Muscle of leg (tissue), 11 donors: Measurements from ENCODE around the gene SEC31A. TPM values are rescaled to one million over a fixed set of nuclear protein-coding genes. Genes with fewer than 3 reads are reported as not detected.
A peak's percentile ranks its signal among the peaks of the same experiment; 100 is the strongest.
"Not testable (repeated sequence)": the region's sequence is repeated elsewhere in the genome, so short reads cannot be mapped to it uniquely, and the experiment has no call there.

Source experiments
- DNase-seq: peaks from one replicate; pipeline ENCODE4 v3.0.0; 2013
- H3K27ac ChIP-seq: one replicate; pipeline ENCODE4 v1.5.1; 2013; ENCODE audit warnings: mild to moderate bottlenecking, low read length, control low read depth
- H3K27me3 ChIP-seq: one replicate; pipeline ENCODE4 v1.6.1; 2013; ENCODE audit warnings: low read length; ENCODE audit not compliant: control insufficient read depth, insufficient read depth
- H3K36me3 ChIP-seq: one replicate; pipeline ENCODE4 v1.6.1; 2013; ENCODE audit warnings: low read length; ENCODE audit not compliant: control insufficient read depth, insufficient read depth
- H3K4me1 ChIP-seq: one replicate; pipeline ENCODE4 v1.6.1; 2013; ENCODE audit warnings: low read length; ENCODE audit not compliant: control insufficient read depth, insufficient read depth
- H3K4me3 ChIP-seq: one replicate; pipeline ENCODE4 v1.5.1; 2013; ENCODE audit warnings: low read length, control low read depth
- H3K9me3 ChIP-seq: replicated peaks from 2 replicates; pipeline ENCODE4 v1.6.1; 2013; ENCODE audit warnings: low read depth, low read length; ENCODE audit not compliant: control insufficient read depth
- WGBS: methylation state at CpG from one replicate; pipeline ENCODE4 v1.1.5; 2013; ENCODE audit warnings: missing lambda C conversion rate; ENCODE audit not compliant: insufficient coverage; 5-methylcytosine and 5-hydroxymethylcytosine counted together
- polyA plus RNA-seq, 8 donors: library from polyadenylated mRNA; unstranded; fragments of 120-200 nt; gene quantifications; one replicate each; pipeline versions ENCODE4 v1.2.1 to v1.2.3, GENCODE V29; 2013; ENCODE audit warnings: inconsistent platforms in 1 of 8, low replicate concordance in 1 of 8; ENCODE audit not compliant: insufficient read length in 8 of 8, insufficient read depth in 1 of 8
- total RNA-seq: library from RNA; stranded (reverse); fragments of 120-200 nt; gene quantifications from one replicate; pipeline ENCODE4 v1.2.4, GENCODE V29; 2013

Gene SEC31A
- total and polyA plus RNA-seq, 9 donors: 158 to 213 (median 171) TPM

- H3K4me1 ChIP-seq: no peaks in the 10 kb centered on the region
- no peak for DNase-seq
- no peak overlapping the region for H3K4me3 ChIP-seq
- H3K27ac ChIP-seq: no peak overlapping the region
- H3K36me3 ChIP-seq: peaks cover 53% of the 10 kb centered on the region
- H3K27me3 ChIP-seq: no peaks in the 10 kb centered on the region
- no CpG with 5 or more reads among the region's 8 CpGs for WGBS
- H3K9me3 ChIP-seq: no peaks in the 10 kb centered on the region
Measured at GRCh38 chr4:82866706-82867385, 24.1 kb downstream of the SEC31A start.

GRCh38 chr4:82866033-82866432, 24.9 kb downstream of the SEC31A start:
- H3K27ac ChIP-seq, H3K9me3 ChIP-seq, DNase-seq, H3K4me3 ChIP-seq, H3K4me1 ChIP-seq, H3K27me3 ChIP-seq: not testable (repeated sequence)
- WGBS: 100% methylated on average over 1 of the region's 6 CpGs
- peaks cover 49% of the 10 kb centered on the region for H3K36me3 ChIP-seq

- DNase-seq: peak; percentile 46
- Histone ChIP-seq H3K27ac (no peak overlapping the region), H3K27me3 (no peaks in the 10 kb centered on the region), H3K36me3 (peaks cover 46% of the 10 kb centered on the region), H3K4me3 (no peak overlapping the region), H3K9me3 (no peaks in the 10 kb centered on the region), H3K4me1 (no peaks in the 10 kb centered on the region)
- no CpG with 5 or more reads among the region's 1 CpG for WGBS
Measured at GRCh38 chr4:82865592-82865991, 25.4 kb downstream of the SEC31A start.

GRCh38 chr4:82864336-82864979, 26.5 kb downstream of the SEC31A start:
- WGBS: 100% methylated on average over 2 of the region's 6 CpGs
- Histone ChIP-seq H3K36me3 (peaks cover 44% of the 10 kb centered on the region), H3K4me3 (no peak overlapping the region), H3K4me1 (no peaks in the 10 kb centered on the region), H3K9me3 (no peaks in the 10 kb centered on the region), H3K27me3 (no peaks in the 10 kb centered on the region), H3K27ac (no peak overlapping the region)
- no peak for DNase-seq

- no peaks in the 10 kb centered on the region for H3K9me3 ChIP-seq
- no peaks in the 10 kb centered on the region for H3K4me1 ChIP-seq
- H3K27ac ChIP-seq: no peak overlapping the region
- H3K4me3 ChIP-seq: no peak overlapping the region
- H3K27me3 ChIP-seq: no peaks in the 10 kb centered on the region
- DNase-seq: no peak
- peaks cover 35% of the 10 kb centered on the region for H3K36me3 ChIP-seq
Measured at GRCh38 chr4:82861529-82861928, 29.4 kb downstream of the SEC31A start.

DNA sequence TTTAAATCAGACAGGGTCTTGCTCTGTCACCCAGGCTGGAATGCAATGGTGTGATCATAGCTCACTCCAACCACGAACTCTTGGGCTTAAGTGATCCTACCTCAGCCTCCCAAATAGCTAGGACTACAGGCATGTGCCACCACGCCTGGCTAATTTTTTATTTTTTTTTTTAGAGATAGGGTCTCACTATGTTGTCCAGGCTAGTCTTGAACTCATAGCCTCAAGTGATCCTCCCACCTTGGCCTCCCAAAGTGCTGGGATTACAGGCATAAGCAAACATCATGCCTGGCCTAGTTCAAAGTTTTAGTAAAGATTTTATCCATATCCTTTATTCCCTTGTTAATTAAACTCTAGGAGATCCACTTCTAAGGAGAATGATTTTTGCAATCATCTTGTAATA, 30.5 kb downstream of the SEC31A start:
- H3K4me3 ChIP-seq, H3K27ac ChIP-seq, H3K9me3 ChIP-seq, H3K4me1 ChIP-seq, H3K27me3 ChIP-seq, DNase-seq: not testable (repeated sequence)
- H3K36me3 ChIP-seq: peaks cover 33% of the 10 kb centered on the region
- WGBS: no CpG with 5 or more reads among the region's 2 CpGs

DNA sequence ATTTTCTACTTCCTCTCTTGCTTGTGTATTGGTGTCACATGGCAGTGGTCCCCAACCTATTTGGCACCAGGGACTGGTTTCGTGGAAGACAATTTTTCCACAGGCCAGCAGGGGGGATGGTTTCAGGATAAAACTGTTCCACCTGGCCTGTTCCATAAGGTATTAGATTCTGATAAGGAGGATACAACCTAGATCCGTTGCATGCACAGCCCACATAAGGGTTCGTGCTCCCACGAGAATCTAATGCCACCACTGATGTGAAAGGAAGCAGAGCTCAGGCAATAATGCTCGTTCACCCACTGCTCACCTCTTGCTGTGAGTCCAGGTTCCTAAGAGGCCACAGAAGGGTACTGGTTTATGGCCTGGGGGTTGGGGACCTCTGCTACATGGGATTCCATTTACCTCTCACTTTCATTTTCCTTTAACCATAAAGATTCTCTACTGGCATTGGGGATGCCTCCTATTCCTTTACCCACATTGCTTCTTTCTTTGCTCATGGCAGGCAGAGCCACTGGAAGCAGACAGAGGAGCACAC, 38.1 kb downstream of the SEC31A start:
- Histone ChIP-seq H3K9me3 (no peaks in the 10 kb centered on the region), H3K4me1 (no peaks in the 10 kb centered on the region), H3K36me3 (peaks cover 48% of the 10 kb centered on the region), H3K27ac (no peak overlapping the region), H3K4me3 (no peak overlapping the region), H3K27me3 (no peaks in the 10 kb centered on the region)
- 52% methylated on average over 3 of the region's 5 CpGs for WGBS
- no peak for DNase-seq

DNA sequence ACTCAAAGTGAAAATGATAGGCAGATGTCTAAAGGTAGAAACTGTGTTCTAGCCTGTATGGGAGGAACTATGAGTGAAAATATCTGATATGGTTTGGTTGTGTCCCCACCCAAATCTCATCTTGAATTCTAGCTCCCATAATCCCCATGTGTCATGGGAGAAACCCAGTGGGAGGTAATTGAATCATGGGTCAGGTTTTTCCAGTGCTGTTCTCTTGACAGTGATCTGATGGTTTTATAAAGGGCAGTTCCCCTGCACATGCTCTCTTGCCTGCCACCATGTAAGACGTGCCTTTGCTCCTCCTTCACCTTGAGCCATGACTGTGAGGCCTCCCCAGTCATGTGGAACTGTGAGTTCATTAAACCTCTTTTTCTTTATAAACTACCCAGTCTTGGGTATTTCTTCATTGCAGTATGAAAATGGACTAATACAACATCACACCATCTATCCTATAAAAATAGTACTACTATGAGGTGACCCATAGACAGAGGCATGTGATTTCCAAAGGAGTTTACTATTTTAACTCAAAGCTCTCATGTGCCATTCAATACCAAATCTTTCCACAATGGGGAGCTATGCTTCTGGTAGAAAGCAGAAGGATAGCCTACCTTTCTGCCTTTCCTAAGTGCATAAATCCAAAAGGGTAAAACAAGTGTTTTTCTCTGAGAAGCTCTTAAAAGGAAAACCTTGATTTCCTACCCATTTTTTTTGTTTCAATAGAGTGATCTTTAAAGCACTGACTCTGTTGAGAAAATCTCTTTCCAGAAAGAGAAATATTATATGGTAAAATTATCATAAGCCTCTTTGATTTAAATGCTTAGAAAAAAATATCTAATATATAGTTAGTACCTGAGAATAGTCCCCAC, 38.8 kb downstream of the SEC31A start:
- DNase-seq: peak; percentile 11
- no peaks in the 10 kb centered on the region for H3K4me1 ChIP-seq
- peaks cover 48% of the 10 kb centered on the region for H3K36me3 ChIP-seq
- H3K27me3 ChIP-seq: no peaks in the 10 kb centered on the region
- H3K9me3 ChIP-seq: no peaks in the 10 kb centered on the region
- H3K27ac ChIP-seq: no peak overlapping the region
- WGBS: no CpG with 5 or more reads among the region's 1 CpG
- no peak overlapping the region for H3K4me3 ChIP-seq

- no CpG with 5 or more reads among the region's 2 CpGs for WGBS
Measured at GRCh38 chr4:82851318-82851717, 39.6 kb downstream of the SEC31A start.

GRCh38 chr4:82850684-82851083, 40.3 kb downstream of the SEC31A start:
- H3K4me1 ChIP-seq: no peaks in the 10 kb centered on the region

More at GRCh38 chr4:82851318-82851717, 39.6 kb downstream of the SEC31A start:
- no peak for DNase-seq
- H3K4me3 ChIP-seq: no peak overlapping the region
- no peaks in the 10 kb centered on the region for H3K4me1 ChIP-seq
- H3K27me3 ChIP-seq: no peaks in the 10 kb centered on the region
- H3K27ac ChIP-seq: no peak overlapping the region
- no peaks in the 10 kb centered on the region for H3K9me3 ChIP-seq
- peaks cover 49% of the 10 kb centered on the region for H3K36me3 ChIP-seq

More at GRCh38 chr4:82850684-82851083, 40.3 kb downstream of the SEC31A start:
- no peak overlapping the region for H3K27ac ChIP-seq
- no peaks in the 10 kb centered on the region for H3K9me3 ChIP-seq
- H3K4me3 ChIP-seq: no peak overlapping the region
- peaks cover 50% of the 10 kb centered on the region for H3K36me3 ChIP-seq
- no peaks in the 10 kb centered on the region for H3K27me3 ChIP-seq
- no peak for DNase-seq
